Dendritic cell treated with granulocyte-macrophage colony-stimulating factor and Interleukin-4, amounts not matched to agents 40 ng/mL and 50 ng/mL, for 4 days (primary cell): ENCODE data around the gene PCSK9.

ENCODE experiments used
- H3K27ac Mint-ChIP-seq: one replicate; pipeline ENCODE4 v1.8.0; 2022; ENCODE audit warnings: mild to moderate bottlenecking, mixed read lengths
- H3K27me3 Mint-ChIP-seq: one replicate; pipeline ENCODE4 v1.8.0; 2022; ENCODE audit warnings: mild to moderate bottlenecking, mixed read lengths
- H3K36me3 Mint-ChIP-seq: one replicate; pipeline ENCODE4 v1.8.0; 2022; ENCODE audit warnings: low read depth, mixed read lengths
- H3K4me1 Mint-ChIP-seq: one replicate; pipeline ENCODE4 v1.8.0; 2022; ENCODE audit warnings: low read depth, mixed read lengths
- H3K4me3 Mint-ChIP-seq: one replicate; pipeline ENCODE4 v1.8.0; 2022; ENCODE audit warnings: mild to moderate bottlenecking, moderate library complexity, mixed read lengths
- H3K9me3 Mint-ChIP-seq: one replicate; pipeline ENCODE4 v1.8.0; 2022; ENCODE audit warnings: mixed read lengths
- intact Hi-C: fragments of 100-400 bp; cut with micrococcal nuclease; formaldehyde crosslinking; loops from one replicate; pipeline ENCODE4 v1.15.0; 2022

PCSK9 gene

DNA sequence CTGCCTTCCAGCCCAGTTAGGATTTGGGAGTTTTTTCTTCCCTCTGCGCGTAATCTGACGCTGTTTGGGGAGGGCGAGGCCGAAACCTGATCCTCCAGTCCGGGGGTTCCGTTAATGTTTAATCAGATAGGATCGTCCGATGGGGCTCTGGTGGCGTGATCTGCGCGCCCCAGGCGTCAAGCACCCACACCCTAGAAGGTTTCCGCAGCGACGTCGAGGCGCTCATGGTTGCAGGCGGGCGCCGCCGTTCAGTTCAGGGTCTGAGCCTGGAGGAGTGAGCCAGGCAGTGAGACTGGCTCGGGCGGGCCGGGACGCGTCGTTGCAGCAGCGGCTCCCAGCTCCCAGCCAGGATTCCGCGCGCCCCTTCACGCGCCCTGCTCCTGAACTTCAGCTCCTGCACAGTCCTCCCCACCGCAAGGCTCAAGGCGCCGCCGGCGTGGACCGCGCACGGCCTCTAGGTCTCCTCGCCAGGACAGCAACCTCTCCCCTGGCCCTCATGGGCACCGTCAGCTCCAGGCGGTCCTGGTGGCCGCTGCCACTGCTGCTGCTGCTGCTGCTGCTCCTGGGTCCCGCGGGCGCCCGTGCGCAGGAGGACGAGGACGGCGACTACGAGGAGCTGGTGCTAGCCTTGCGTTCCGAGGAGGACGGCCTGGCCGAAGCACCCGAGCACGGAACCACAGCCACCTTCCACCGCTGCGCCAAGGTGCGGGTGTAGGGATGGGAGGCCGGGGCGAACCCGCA is at the start of gene PCSK9:
Gene PCSK9 (plus strand): TSS at position 207 of the 741 bp plus-strand sequence. CDS start 290 bp downstream, at position 497.
- intact Hi-C loops, result no loop called here
- H3K27me3 Mint-ChIP-seq, result peaks cover 61% of the 10 kb centered on the region
- H3K4me1 Mint-ChIP-seq, result peaks cover 27% of the 10 kb centered on the region
- no peak within 1 kb of the TSS for H3K4me3 Mint-ChIP-seq
- H3K27ac Mint-ChIP-seq, result no peak within 1 kb of the TSS
- no peaks in the 10 kb centered on the region for H3K36me3 Mint-ChIP-seq
- no peaks in the 10 kb centered on the region for H3K9me3 Mint-ChIP-seq

DNA sequence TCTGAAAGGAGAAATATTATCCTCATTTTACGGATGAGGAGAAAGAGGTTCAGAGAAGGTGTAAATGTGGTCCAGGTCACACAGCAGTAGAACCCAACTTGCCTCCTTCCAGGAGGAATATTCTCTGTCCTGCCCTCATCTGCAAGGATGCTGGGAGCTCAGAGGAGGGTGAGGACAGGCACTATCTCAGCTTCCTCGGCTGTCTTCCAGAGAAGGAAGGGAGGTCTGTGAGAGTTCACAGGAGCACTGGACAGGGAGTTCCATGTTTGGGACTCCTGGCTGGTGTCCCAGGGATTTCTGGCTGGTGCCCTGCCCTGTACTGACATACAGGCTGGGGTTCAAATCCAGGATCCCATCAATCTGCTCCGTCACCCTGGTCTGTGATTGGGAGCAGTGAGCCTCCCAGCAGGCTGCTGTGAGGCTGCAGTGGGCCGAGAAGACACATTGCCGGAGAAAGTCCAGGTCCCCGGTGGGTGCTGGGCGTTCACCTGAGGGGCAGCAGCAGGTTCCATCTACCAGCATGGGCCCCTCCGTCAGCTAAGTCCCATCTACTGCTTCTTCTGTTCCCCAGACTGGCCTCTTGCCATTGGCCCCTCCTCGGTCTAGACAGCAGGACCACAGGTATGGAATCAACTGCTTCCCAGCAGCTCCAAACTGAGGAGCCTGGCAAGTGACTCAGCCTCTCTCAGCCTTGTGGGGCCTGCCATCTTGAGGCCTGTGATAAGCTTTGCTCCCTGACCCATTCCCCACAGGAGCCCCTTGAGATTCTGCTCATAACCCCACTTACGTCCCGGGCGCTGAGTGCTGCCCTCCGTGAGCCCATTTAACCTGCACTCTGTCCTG is 49.2 kb upstream of the PCSK9 start:
- Mint-ChIP-seq H3K4me3 (no peak overlapping the region), H3K9me3 (no peaks in the 10 kb centered on the region), H3K27me3 (peaks cover 13% of the 10 kb centered on the region), H3K4me1 (no peaks in the 10 kb centered on the region), H3K36me3 (no peaks in the 10 kb centered on the region), H3K27ac (no peak overlapping the region)
- intact Hi-C loops, result no loop called here

DNA sequence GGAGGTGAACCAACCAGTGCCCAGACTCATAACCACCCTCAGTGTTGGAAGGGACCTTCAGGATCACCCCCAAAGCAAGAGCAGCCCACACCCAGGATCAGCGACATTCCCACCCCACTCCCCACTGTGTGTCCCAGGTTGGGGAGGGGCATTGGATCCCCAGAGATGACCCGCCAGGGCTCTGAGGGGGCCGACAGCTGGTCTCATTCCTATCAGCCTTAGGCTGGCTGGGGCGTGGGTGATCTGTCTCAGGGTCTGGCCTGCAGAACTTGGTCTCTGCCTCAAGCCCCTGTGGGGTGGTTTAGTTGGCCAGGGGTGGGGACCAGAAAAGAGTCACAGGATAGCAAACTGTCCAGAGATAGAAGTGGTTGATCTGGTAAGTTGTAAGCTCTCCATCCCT is 48.4 kb upstream of the PCSK9 start:
- Mint-ChIP-seq H3K4me3 (no peak overlapping the region), H3K36me3 (no peaks in the 10 kb centered on the region), H3K9me3 (no peaks in the 10 kb centered on the region), H3K4me1 (peaks cover 3% of the 10 kb centered on the region), H3K27me3 (peaks cover 20% of the 10 kb centered on the region), H3K27ac (no peak overlapping the region)
- intact Hi-C loops, result no loop called here

DNA sequence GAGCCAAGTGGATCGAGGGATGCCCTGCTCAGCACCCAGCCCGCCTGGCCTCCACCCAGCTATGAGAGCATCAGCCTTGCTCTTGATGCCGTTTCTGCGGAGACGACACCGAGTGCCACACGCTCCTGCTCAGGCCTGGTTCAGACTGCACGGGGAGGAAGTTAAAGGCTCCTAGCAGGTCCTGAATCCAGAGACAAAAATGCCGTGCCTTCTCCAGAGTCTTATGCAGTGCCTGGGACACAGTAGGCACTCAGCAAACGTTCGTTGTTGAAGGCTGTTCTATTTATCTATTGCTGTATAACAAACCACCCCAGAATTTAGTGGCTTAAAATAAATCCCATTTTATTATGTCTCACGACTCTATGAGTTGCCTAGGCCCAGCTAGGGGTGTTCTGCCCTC is 47.4 kb upstream of the PCSK9 start:
- H3K4me3 Mint-ChIP-seq, result no peak overlapping the region
- H3K36me3 Mint-ChIP-seq, result no peaks in the 10 kb centered on the region
- peaks cover 30% of the 10 kb centered on the region for H3K27me3 Mint-ChIP-seq
- peaks cover 12% of the 10 kb centered on the region for H3K4me1 Mint-ChIP-seq
- H3K9me3 Mint-ChIP-seq, result no peaks in the 10 kb centered on the region
- intact Hi-C loops, result no loop called here
- no peak overlapping the region for H3K27ac Mint-ChIP-seq

DNA sequence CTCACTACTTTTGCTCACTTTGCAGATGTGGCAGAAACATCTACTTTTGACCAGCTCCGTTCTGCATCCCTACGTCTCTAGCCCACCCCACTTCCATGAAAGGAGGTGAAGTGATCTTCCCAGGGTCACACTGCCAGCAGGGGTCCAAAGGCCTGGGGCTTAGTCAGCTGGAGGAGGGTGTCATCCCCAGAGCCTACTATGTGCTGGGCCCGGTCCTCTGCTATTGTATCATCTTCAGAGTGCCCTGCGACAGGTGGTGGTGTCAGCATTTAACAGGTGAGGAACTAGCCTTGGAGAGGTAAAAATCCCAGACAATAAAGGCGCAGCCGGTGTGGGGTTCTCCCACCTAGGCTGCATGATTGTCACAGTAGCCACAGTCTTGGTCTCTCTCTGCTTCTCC is 46.2 kb upstream of the PCSK9 start:
- peaks cover 42% of the 10 kb centered on the region for H3K27me3 Mint-ChIP-seq
- no peak overlapping the region for H3K4me3 Mint-ChIP-seq
- no peak overlapping the region for H3K27ac Mint-ChIP-seq
- no peaks in the 10 kb centered on the region for H3K9me3 Mint-ChIP-seq
- intact Hi-C loops, result no loop called here
- no peaks in the 10 kb centered on the region for H3K36me3 Mint-ChIP-seq
- peaks cover 12% of the 10 kb centered on the region for H3K4me1 Mint-ChIP-seq

DNA sequence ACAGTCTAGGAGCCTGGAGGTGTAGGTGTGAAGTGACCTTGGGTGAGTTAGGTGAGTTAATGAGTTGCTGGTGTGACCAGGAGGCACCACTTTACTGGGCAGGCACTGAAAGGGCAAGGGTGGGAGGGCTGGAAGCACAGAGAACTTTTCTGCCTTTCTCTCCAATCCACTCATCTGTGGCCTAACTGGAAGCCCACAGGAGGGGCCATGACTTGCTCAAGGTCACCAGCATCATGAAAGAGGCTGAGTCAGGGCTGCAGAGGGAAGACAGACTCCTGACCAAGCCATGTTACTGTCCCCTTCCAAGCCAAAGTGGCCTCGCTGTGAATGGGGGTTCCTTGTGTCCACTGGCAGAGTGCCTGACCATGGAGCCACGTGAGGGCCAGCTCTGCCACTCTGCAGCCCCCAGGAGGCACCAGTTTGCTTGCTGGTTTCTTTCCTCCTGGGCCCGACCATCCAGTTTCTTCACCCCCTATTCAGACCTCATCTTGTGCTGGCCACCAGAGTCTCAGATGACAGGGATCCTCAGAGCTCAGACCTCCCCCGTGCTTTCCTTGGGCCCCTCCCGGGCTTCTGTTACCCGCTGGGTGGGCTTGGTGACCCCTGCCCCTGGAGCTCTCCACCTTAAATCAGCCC is 44.9 kb upstream of the PCSK9 start:
- Mint-ChIP-seq H3K4me1 (peaks cover 12% of the 10 kb centered on the region), H3K36me3 (no peaks in the 10 kb centered on the region), H3K9me3 (no peaks in the 10 kb centered on the region), H3K27me3 (peaks cover 47% of the 10 kb centered on the region), H3K4me3 (no peak overlapping the region), H3K27ac (no peak overlapping the region)
- intact Hi-C loops, result no loop called here

DNA sequence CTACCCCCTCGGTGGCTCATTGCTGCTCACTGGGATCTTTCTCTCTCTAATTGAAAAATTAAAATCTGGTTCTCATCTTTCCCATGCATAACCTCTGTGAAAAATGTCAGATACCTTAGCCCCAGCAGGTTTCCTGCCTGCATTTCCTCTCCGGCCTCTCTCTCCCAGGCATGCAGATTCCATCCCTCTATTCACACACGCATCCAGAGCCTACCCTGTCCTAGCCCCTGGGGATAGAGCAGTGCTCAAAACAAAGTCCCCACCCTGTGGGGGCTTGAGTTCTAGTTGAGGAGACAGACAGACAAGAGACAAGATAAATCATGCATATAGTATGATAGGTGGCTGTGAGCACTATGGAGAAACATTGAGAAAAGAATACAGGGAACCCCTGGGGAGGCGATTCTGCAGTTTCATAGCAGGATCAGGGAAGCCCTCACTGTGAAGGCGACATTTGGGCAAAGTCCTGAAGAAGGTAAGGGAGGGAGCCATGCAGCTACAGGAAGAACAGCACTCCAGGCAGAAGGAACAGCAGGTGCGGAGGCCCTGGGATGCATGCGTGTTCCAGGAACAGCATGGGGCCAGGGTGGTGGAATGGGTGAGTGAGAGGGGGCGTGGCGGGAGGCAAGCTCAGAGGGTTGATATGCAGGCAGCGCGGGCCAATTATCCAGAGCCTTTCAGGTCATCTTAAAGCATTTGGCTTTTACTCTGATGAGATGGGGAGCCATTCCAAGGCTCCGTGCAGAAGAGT is 44.2 kb upstream of the PCSK9 start:
- Mint-ChIP-seq H3K27ac (no peak overlapping the region), H3K4me1 (peaks cover 12% of the 10 kb centered on the region), H3K27me3 (peaks cover 50% of the 10 kb centered on the region), H3K9me3 (no peaks in the 10 kb centered on the region), H3K36me3 (no peaks in the 10 kb centered on the region), H3K4me3 (no peak overlapping the region)
- intact Hi-C loops, result no loop called here

DNA sequence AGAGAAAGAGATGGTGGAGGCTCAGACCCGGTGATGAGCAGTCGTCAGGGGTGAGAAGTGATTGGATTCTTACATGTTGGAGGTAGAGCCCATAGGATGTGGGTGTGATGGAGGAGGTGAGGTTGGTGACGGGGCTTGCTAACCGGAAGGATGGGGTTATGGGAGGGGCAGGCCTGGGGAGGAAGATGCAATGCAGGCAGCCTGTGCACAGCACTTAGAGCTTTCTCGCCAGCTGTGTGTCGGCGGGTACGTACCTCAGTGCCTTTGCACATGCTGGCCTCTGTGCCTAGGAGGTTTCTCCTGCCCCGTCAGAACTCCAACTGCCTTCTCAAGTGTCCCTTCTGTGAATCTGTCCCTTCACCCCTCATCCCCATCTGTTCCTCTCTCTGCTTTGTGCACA is 43.5 kb upstream of the PCSK9 start:
- Mint-ChIP-seq H3K36me3 (no peaks in the 10 kb centered on the region), H3K4me3 (no peak overlapping the region), H3K27ac (no peak overlapping the region), H3K9me3 (no peaks in the 10 kb centered on the region), H3K27me3 (peaks cover 50% of the 10 kb centered on the region), H3K4me1 (peaks cover 12% of the 10 kb centered on the region)
- intact Hi-C loops, result loop anchor here (1.0 kb wide), 2 partner anchors 46 to 51 kb away; no protein-coding TSS in a partner anchor

DNA sequence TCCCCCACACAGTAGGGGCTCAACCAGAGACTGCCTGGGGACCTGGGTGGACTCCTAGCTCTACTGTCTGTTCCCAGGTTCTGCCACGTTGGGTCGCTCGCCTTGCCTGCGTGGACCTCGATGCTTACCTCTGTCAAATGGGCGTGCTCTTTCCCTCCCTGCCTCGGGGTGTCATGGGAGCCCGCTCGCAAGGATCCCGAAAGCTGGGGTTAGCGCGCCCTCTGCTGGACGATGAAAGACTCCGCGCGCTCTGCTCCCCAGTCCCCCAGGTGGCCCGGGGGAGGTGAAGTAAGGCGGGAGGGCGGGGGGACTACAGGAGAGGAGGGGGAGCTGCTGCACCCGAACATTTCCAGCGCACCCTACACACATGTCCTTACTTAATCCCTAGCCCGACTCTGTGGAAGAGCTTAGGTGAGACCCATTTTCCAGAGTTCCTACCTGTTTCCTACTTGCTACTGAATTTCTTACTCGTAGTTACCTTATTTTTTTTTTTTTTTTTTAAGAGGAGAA is 42.9 kb upstream of the PCSK9 start:
- intact Hi-C loops, result loop anchor here (1.0 kb wide), 2 partner anchors 46 to 51 kb away; no protein-coding TSS in a partner anchor
- Mint-ChIP-seq H3K27me3 (peaks cover 50% of the 10 kb centered on the region), H3K9me3 (no peaks in the 10 kb centered on the region), H3K4me3 (no peak overlapping the region), H3K36me3 (no peaks in the 10 kb centered on the region), H3K27ac (no peak overlapping the region), H3K4me1 (peaks cover 12% of the 10 kb centered on the region)

DNA sequence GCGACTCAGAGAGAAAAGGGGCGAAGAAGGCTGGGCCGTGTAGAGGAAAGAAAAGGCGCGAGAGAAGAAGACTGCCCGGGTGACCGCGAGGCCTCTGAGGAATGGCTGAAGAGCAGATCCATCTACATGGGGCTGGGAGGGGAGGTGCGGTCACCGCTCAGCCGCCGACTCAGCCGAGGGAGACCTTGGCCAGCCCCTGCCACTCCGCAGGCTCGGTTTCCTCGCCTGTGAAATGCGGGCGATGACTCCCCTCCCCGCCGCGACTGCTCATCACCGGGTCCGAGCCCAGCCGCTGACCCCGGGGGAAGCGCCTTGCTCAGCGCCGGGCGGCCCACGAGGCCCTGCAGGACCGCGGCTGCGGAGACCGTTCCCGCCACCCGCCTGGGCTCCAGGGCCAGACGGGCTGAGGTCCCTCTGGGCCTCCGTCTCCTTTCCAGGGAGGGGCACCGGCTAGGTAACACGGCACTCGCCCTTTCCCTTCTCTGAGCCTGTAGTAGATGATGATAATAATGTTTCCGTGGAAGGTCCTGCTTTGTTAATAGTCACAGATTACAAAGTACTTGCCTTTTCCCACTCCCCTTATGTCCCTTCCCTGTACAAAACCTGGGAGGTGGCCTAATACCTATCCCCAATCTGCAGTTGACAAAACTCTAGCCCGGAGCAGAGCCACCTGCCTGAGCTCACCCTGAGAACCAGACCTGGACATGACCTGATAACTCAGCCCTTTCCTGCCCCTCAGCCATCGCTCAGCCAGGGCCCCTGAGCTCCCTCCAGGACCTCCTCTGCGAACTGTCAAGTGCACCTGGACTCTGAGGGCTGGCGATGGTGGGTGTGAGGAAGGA is 42.3 kb upstream of the PCSK9 start:
- H3K4me3 Mint-ChIP-seq, result no peak overlapping the region
- H3K36me3 Mint-ChIP-seq, result no peaks in the 10 kb centered on the region
- no peak overlapping the region for H3K27ac Mint-ChIP-seq
- intact Hi-C loops, result loop anchor here (1.0 kb wide), 2 partner anchors 47 to 52 kb away; no protein-coding TSS in a partner anchor
- H3K27me3 Mint-ChIP-seq, result peaks cover 50% of the 10 kb centered on the region
- H3K4me1 Mint-ChIP-seq, result peaks cover 12% of the 10 kb centered on the region
- no peaks in the 10 kb centered on the region for H3K9me3 Mint-ChIP-seq

DNA sequence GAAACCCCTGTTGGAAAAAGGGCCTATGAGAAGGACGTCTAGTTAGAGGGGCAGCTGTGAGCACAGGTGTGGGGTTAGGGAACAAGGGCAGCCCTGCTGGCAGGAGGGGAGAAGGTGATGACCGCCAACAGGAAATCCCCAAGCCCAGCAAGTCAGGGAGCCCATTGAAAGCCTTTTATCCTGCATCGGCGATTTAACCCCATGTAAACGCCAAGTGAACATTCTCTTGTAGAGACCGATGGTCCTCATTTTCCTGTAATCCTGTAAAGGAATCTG is 41.7 kb upstream of the PCSK9 start:
- peaks cover 50% of the 10 kb centered on the region for H3K27me3 Mint-ChIP-seq
- H3K27ac Mint-ChIP-seq, result no peak overlapping the region
- peaks cover 12% of the 10 kb centered on the region for H3K4me1 Mint-ChIP-seq
- no peaks in the 10 kb centered on the region for H3K9me3 Mint-ChIP-seq
- intact Hi-C loops, result no loop called here
- H3K4me3 Mint-ChIP-seq, result no peak overlapping the region
- H3K36me3 Mint-ChIP-seq, result no peaks in the 10 kb centered on the region

DNA sequence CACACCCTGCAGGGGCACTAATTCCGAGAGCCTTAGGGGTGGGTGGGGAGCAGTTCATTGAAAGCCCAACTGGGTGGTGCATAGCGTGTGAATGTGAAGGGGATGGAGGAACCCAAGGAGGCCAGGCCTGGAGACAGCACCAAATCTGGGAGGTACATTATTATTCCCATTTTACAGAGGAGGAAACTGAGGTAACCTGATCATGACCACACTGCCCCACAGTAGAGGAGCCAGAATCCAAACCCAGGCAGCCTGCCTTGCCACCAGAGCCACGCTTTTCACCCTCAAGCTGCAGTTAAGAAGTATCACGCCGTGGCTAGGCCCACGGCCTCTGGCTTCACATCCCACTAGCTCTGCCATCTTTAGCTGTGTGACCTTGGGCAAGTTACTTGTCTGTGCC is 41.2 kb upstream of the PCSK9 start:
- Mint-ChIP-seq H3K4me3 (no peak overlapping the region), H3K36me3 (no peaks in the 10 kb centered on the region), H3K27me3 (peaks cover 50% of the 10 kb centered on the region), H3K4me1 (peaks cover 12% of the 10 kb centered on the region), H3K9me3 (no peaks in the 10 kb centered on the region), H3K27ac (no peak overlapping the region)
- intact Hi-C loops, result no loop called here

DNA sequence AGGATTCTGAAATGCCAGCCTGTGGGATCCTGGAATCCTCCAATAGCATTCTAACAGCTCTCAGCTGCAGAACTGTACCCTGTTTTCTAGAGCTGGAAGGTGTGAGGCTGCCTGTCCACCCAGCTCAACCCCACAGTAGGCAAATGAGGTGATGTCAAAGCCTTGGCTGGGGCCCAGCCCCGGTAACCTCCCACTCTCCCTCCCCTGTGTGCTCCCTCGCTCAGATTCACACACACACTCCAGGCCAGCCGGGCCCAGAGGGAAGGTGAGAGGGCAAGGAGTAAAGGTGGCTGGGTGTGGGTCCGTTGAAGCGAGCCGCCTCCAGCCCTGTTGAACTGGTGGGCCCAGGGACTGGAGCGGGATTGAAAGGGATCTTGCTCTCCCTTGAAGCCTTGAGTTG is 40.7 kb upstream of the PCSK9 start, which contains the start of gene BSND:
Gene BSND (plus strand): TSS at position 257 of the 400 bp plus-strand sequence. CDS start 254 bp downstream, outside the sequence.
- no peaks in the 10 kb centered on the region for H3K9me3 Mint-ChIP-seq
- no peak within 1 kb of the TSS for H3K27ac Mint-ChIP-seq
- intact Hi-C loops, result no loop called here
- peaks cover 12% of the 10 kb centered on the region for H3K4me1 Mint-ChIP-seq
- peaks cover 50% of the 10 kb centered on the region for H3K27me3 Mint-ChIP-seq
- no peaks in the 10 kb centered on the region for H3K36me3 Mint-ChIP-seq
- H3K4me3 Mint-ChIP-seq, result no peak within 1 kb of the TSS
